BJ (cell line): ENCODE measurements around the gene EN2. TPM values are rescaled to one million over a fixed set of nuclear protein-coding genes. Genes with fewer than 3 reads are reported as not detected.

ENCODE experiments used
- CTCF ChIA-PET: fragments of 350-600 bp; formaldehyde crosslinking; extraction: SDS; loops from one replicate; lab custom pipeline; 2021; ENCODE audit warnings: antibody characterized with exemption, inconsistent platforms; lab: Yijun Ruan, JAX
- POLR2A ChIA-PET: fragments of 300-600 bp; sonication (Branson Sonifier 250); formaldehyde crosslinking; extraction: SDS; loops from one replicate; lab custom pipeline; 2021; ENCODE audit warnings: antibody characterized with exemption; lab: Charles Lee
- DNase-seq: peaks from one replicate; pipeline ENCODE4 v3.0.0-alpha.2; 2011; ENCODE audit warnings: low read depth
- H3K27me3 ChIP-seq: 2 replicates; pipeline ENCODE4 v1.6.0; 2011; ENCODE audit warnings: low read length; ENCODE audit not compliant: control insufficient read depth, insufficient read depth
- H3K36me3 ChIP-seq: 2 replicates; pipeline ENCODE4 v1.5.1; 2011; ENCODE audit warnings: low read length; ENCODE audit not compliant: control insufficient read depth, insufficient read depth
- H3K4me3 ChIP-seq: 2 replicates; pipeline ENCODE4 v1.5.1; 2011; ENCODE audit warnings: low read depth, mild to moderate bottlenecking, control low read depth, low read length
- polyA plus RNA-seq: library from polyadenylated mRNA; depleted of rRNA; stranded (reverse); fragments of >200 nt; gene quantifications from 2 replicates; pipeline ENCODE4 v1.2.3, GENCODE V29; 2011
- TF ChIP-seq, protein P1 (sequence below): IDR thresholded peaks from 2 replicates; pipeline ENCODE4 v1.5.1; 2011; ENCODE audit warnings: low read depth, mild to moderate bottlenecking, control low read depth, inconsistent platforms, low read length, moderate library complexity; ENCODE audit not compliant: insufficient read depth

The EN2 gene
- polyA plus RNA-seq, 1 experiment, result not detected

GRCh38 chr7:155489158-155489840 is 31.4 kb downstream of the EN2 start:
- Histone ChIP-seq H3K36me3 (no peaks in the 10 kb centered on the region), H3K4me3 (no peak overlapping the region), H3K27me3 (no peaks in the 10 kb centered on the region)
- ChIA-PET CTCF (no interaction called here), POLR2A (no interaction called here)
- TF ChIP-seq, protein P1, sequence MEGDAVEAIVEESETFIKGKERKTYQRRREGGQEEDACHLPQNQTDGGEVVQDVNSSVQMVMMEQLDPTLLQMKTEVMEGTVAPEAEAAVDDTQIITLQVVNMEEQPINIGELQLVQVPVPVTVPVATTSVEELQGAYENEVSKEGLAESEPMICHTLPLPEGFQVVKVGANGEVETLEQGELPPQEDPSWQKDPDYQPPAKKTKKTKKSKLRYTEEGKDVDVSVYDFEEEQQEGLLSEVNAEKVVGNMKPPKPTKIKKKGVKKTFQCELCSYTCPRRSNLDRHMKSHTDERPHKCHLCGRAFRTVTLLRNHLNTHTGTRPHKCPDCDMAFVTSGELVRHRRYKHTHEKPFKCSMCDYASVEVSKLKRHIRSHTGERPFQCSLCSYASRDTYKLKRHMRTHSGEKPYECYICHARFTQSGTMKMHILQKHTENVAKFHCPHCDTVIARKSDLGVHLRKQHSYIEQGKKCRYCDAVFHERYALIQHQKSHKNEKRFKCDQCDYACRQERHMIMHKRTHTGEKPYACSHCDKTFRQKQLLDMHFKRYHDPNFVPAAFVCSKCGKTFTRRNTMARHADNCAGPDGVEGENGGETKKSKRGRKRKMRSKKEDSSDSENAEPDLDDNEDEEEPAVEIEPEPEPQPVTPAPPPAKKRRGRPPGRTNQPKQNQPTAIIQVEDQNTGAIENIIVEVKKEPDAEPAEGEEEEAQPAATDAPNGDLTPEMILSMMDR, result no peak
- no peak for DNase-seq

DNA sequence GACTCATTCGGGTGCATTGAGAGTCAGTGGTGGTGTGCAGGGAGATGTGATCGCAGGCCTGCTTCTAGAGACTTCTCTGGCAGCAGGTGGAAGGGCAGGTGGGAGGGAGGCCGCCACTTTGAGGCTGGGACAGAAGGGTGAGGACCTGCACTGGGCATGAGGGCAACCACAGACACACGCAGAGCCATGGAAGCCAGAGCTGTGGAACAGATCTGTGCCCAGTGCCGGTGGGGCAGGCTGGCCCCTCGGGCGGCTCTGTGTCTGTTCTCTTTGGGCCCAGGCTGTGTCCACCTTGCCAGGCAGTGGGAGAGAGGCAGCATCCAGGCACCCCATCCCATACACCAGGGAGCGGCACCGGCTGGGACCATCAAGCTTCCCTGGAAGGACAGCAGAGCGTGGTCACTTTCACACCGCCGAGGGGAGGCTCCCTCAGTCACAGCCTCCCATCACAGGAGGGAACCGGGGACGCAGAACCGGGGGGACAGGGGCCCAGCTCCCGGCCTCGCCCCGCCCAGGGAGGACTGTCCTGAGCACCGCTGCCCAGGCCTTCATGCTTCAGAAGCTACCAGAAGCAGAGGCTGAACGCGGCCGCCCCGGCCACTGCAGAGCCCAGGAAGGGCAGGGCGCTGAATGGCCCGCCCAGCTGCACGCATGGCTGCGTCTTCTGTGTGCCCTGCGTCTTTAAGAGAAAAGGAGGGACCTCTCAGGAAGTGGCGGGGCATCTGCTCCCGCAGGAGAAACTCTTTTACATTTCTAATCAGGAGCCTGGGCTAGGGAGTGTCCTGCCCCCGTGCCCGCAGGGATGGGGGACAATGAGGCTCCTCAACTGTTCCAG is 32.1 kb downstream of the EN2 start:
- Histone ChIP-seq H3K27me3 (no peaks in the 10 kb centered on the region), H3K36me3 (no peaks in the 10 kb centered on the region), H3K4me3 (no peak overlapping the region; the same call in 1 of the 2 replicates)
- DNase-seq, result no peak
- POLR2A ChIA-PET, result no interaction called here
- TF ChIP-seq, protein P1, result no peak
- CTCF ChIA-PET, result no interaction called here

GRCh38 chr7:155490697-155491628 is 33.0 kb downstream of the EN2 start:
- no peak for DNase-seq
- ChIA-PET POLR2A (no interaction called here), CTCF (no interaction called here)
- TF ChIP-seq, protein P1, result no peak
- no peaks in the 10 kb centered on the region for H3K27me3 ChIP-seq
- no peaks in the 10 kb centered on the region for H3K36me3 ChIP-seq
- H3K4me3 ChIP-seq, result peak overlapping the region; percentile 8

- ChIA-PET CTCF (no interaction called here), POLR2A (no interaction called here)
- no peak for DNase-seq
- Histone ChIP-seq H3K27me3 (no peaks in the 10 kb centered on the region), H3K36me3 (no peaks in the 10 kb centered on the region), H3K4me3 (no peak overlapping the region)
- TF ChIP-seq, protein P1, result no peak
Measured at GRCh38 chr7:155491812-155492211, 33.9 kb downstream of the EN2 start.
